ENCODE data around the gene PGD. TPM values are rescaled to one million over a fixed set of nuclear protein-coding genes. Genes with fewer than 3 reads are reported as not detected.

Gene PGD
- total RNA-seq, 1 donor from 2014 or later = 166 TPM

DNA sequence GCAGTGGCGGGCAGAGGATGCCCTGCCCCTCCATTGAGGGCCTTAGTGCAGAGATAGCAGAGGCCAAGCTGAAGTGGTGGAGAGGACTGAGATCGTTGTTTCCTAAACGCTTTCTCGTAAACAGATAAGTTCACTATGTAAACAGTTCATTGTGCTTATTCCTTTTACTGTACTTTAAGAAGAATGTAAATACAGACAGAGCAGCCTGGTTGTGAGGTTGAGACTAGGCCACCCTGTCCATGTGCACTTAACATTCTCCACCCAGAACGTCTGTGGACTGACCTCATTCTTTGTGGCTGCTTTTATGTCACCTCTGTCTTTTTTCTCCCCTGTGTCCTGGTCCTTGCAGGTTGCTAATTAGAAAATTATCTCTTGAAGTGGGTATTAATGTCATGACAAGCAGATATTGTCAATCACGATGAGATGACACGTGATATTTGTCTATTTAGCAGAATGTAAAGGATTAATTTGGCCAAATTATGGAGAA lies 39.9 kb downstream of the PGD start:
- no peaks in the 10 kb centered on the region for H3K4me1 ChIP-seq

GRCh38 chr1:10440305-10440704 lies 41.4 kb downstream of the PGD start:
- Histone ChIP-seq H3K27me3 (no peaks in the 10 kb centered on the region), H3K4me3 (no peak overlapping the region), H3K4me1 (no peaks in the 10 kb centered on the region), H3K27ac (no peak overlapping the region), H3K36me3 (no peaks in the 10 kb centered on the region), H3K9me3 (no peaks in the 10 kb centered on the region)
- intact Hi-C loops (cut with DNase I) = no loop called here
- ATAC-seq = no peak
- DNase-seq = no peak
- no peak for TF ChIP-seq CTCF (IDR thresholded peaks at IDR 0.05)

More for the DNA sequence above, 39.9 kb downstream of the PGD start:
- H3K4me3 ChIP-seq = no peak overlapping the region
- ATAC-seq (peak; percentile 86), DNase-seq (no peak)
- no peak overlapping the region for H3K27ac ChIP-seq
- TF ChIP-seq CTCF (IDR thresholded peaks at IDR 0.05) = no peak
- H3K9me3 ChIP-seq = no peaks in the 10 kb centered on the region
- intact Hi-C loops (cut with DNase I) = loop anchor here (10.0 kb wide), 1 partner anchor 56 kb away; no protein-coding TSS in a partner anchor
- H3K36me3 ChIP-seq = no peaks in the 10 kb centered on the region
- no peaks in the 10 kb centered on the region for H3K27me3 ChIP-seq

DNA sequence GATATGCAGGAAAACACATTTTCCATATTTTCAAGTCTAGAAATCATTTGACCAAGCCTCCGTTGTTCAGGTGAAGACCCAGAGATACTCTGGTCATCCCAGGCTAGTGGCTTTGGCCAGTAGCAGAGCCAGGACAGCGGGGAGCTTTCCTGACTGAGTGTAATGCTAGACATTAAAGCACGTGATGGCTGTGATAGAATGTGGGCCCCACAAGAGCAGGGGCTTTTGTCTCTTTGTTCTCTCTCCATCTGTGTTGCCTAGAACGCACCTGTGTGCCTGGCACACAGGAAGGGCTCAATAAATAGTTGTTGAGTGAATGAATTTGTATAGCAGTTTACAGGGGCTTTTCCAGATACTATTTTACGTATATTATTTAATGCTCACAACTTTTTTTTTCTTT lies 41.9 kb downstream of the PGD start:
- Histone ChIP-seq H3K4me1 (no peaks in the 10 kb centered on the region), H3K9me3 (no peaks in the 10 kb centered on the region), H3K27ac (no peak overlapping the region), H3K27me3 (no peaks in the 10 kb centered on the region), H3K36me3 (no peaks in the 10 kb centered on the region), H3K4me3 (no peak overlapping the region)
- intact Hi-C loops (cut with DNase I) = no loop called here
- DNase-seq = no peak
- no peak for ATAC-seq
- TF ChIP-seq CTCF (IDR thresholded peaks at IDR 0.05) = no peak

- H3K27ac ChIP-seq = no peak overlapping the region
- no peak for TF ChIP-seq CTCF (IDR thresholded peaks at IDR 0.05)
- no peaks in the 10 kb centered on the region for H3K36me3 ChIP-seq
- ATAC-seq (no peak), DNase-seq (no peak)
- no peaks in the 10 kb centered on the region for H3K27me3 ChIP-seq
- H3K4me3 ChIP-seq = no peak overlapping the region
- no peaks in the 10 kb centered on the region for H3K4me1 ChIP-seq
- H3K9me3 ChIP-seq = no peaks in the 10 kb centered on the region
- intact Hi-C loops (cut with DNase I) = no loop called here
These were observed 45.4 kb downstream of the PGD start for GRCh38 chr1:10444248-10444647.

- intact Hi-C loops (cut with DNase I) = no loop called here
- Histone ChIP-seq H3K4me1 (no peaks in the 10 kb centered on the region), H3K9me3 (no peaks in the 10 kb centered on the region), H3K27ac (no peak overlapping the region), H3K36me3 (no peaks in the 10 kb centered on the region), H3K4me3 (no peak overlapping the region), H3K27me3 (no peaks in the 10 kb centered on the region)
- DNase-seq = no peak
- no peak for TF ChIP-seq CTCF (IDR thresholded peaks at IDR 0.05)
- ATAC-seq = no peak
These were observed 46.0 kb downstream of the PGD start for GRCh38 chr1:10444795-10445397.
